ENCODE data around the gene TRIO. TPM values are rescaled to one million over a fixed set of nuclear protein-coding genes. Genes with fewer than 3 reads are reported as not detected.
A peak's percentile ranks its signal among the peaks of the same experiment; 100 is the strongest.

TRIO gene
- polyA plus RNA-seq, 1 donor from 2014 or later: 8.5 TPM

GRCh38 chr5:14242871-14243383 lies 99.8 kb downstream of the TRIO start:
- Mint-ChIP-seq H3K9me3 (no peaks in the 10 kb centered on the region), H3K27me3 (no peaks in the 10 kb centered on the region), H3K27ac (no peak overlapping the region), H3K4me3 (no peak overlapping the region), H3K36me3 (peaks cover 2% of the 10 kb centered on the region), H3K4me1 (peaks cover 36 to 74% (median 52%) of the 10 kb centered on the region in 3 donors)

GRCh38 chr5:14243766-14244165 lies 100.6 kb downstream of the TRIO start:
- H3K9me3 Mint-ChIP-seq: no peaks in the 10 kb centered on the region

GRCh38 chr5:14244721-14245120 lies 101.6 kb downstream of the TRIO start:
- H3K36me3 Mint-ChIP-seq: no peaks in the 10 kb centered on the region
- peak overlapping the region in 1 of 4 donors; percentile 63 for H3K4me3 Mint-ChIP-seq
- H3K9me3 Mint-ChIP-seq: no peaks in the 10 kb centered on the region
- H3K27ac Mint-ChIP-seq: peak overlapping the region in 1 of 3 donors; percentile 76
- H3K4me1 Mint-ChIP-seq: peaks cover 48 to 75% (median 57%) of the 10 kb centered on the region in 3 donors
- no peaks in the 10 kb centered on the region for H3K27me3 Mint-ChIP-seq

More at GRCh38 chr5:14243766-14244165, 100.6 kb downstream of the TRIO start:
- H3K4me1 Mint-ChIP-seq: peaks cover 42 to 74% (median 56%) of the 10 kb centered on the region in 3 donors
- H3K27ac Mint-ChIP-seq: peak overlapping the region in 1 of 3 donors; percentile 21
- no peaks in the 10 kb centered on the region for H3K36me3 Mint-ChIP-seq
- H3K4me3 Mint-ChIP-seq: no peak overlapping the region
- no peaks in the 10 kb centered on the region for H3K27me3 Mint-ChIP-seq

GRCh38 chr5:14245132-14245925 lies 102.2 kb downstream of the TRIO start:
- Mint-ChIP-seq H3K4me3 (peak overlapping the region in 1 of 4 donors; percentile 63), H3K36me3 (no peaks in the 10 kb centered on the region), H3K9me3 (no peaks in the 10 kb centered on the region), H3K4me1 (peaks cover 48 to 76% (median 57%) of the 10 kb centered on the region in 3 donors), H3K27me3 (no peaks in the 10 kb centered on the region), H3K27ac (peak overlapping the region in 2 of 3 donors; percentile 6 to 69)

GRCh38 chr5:14246350-14247053 lies 103.4 kb downstream of the TRIO start:
- Mint-ChIP-seq H3K27me3 (no peaks in the 10 kb centered on the region), H3K36me3 (no peaks in the 10 kb centered on the region), H3K4me3 (peak overlapping the region in 2 of 4 donors; percentile 57 to 90), H3K4me1 (peaks cover 48 to 77% (median 59%) of the 10 kb centered on the region in 3 donors), H3K27ac (no peak overlapping the region), H3K9me3 (no peaks in the 10 kb centered on the region)

- Mint-ChIP-seq H3K36me3 (no peaks in the 10 kb centered on the region), H3K9me3 (no peaks in the 10 kb centered on the region), H3K27me3 (no peaks in the 10 kb centered on the region), H3K4me3 (peak overlapping the region in 1 of 4 donors; percentile 90), H3K4me1 (peaks cover 54 to 80% (median 62%) of the 10 kb centered on the region in 3 donors), H3K27ac (peak overlapping the region in 1 of 3 donors; percentile 47)
These were observed 103.9 kb downstream of the TRIO start for GRCh38 chr5:14247054-14247386.

GRCh38 chr5:14249258-14250082 lies 106.3 kb downstream of the TRIO start:
- H3K27ac Mint-ChIP-seq: peak overlapping the region; percentile 3 to 89 (median 41)
- peaks cover 61 to 83% (median 65%) of the 10 kb centered on the region in 3 donors for H3K4me1 Mint-ChIP-seq
- peak overlapping the region in 2 of 4 donors; percentile 75 to 85 for H3K4me3 Mint-ChIP-seq
- no peaks in the 10 kb centered on the region for H3K36me3 Mint-ChIP-seq
- no peaks in the 10 kb centered on the region for H3K9me3 Mint-ChIP-seq
- no peaks in the 10 kb centered on the region for H3K27me3 Mint-ChIP-seq

GRCh38 chr5:14250084-14250695 lies 107.0 kb downstream of the TRIO start:
- peaks cover 59 to 78% (median 60%) of the 10 kb centered on the region in 3 donors for H3K4me1 Mint-ChIP-seq
- H3K36me3 Mint-ChIP-seq: no peaks in the 10 kb centered on the region
- peak overlapping the region in 2 of 4 donors; percentile 43 to 85 for H3K4me3 Mint-ChIP-seq
- H3K27ac Mint-ChIP-seq: peak overlapping the region in 2 of 3 donors; percentile 3 to 89
- no peaks in the 10 kb centered on the region for H3K9me3 Mint-ChIP-seq
- no peaks in the 10 kb centered on the region for H3K27me3 Mint-ChIP-seq

- Mint-ChIP-seq H3K36me3 (peaks cover 4% of the 10 kb centered on the region), H3K27me3 (no peaks in the 10 kb centered on the region), H3K9me3 (peaks cover 0 to 2% (median 0%) of the 10 kb centered on the region in 3 donors), H3K4me1 (peaks cover 56 to 73% (median 57%) of the 10 kb centered on the region in 3 donors), H3K4me3 (peak overlapping the region in 2 of 4 donors; percentile 67 to 85), H3K27ac (peak overlapping the region; percentile 3 to 89 (median 59))
These were observed 107.9 kb downstream of the TRIO start for GRCh38 chr5:14250748-14251701.

GRCh38 chr5:14251733-14252132 lies 108.6 kb downstream of the TRIO start:
- H3K4me1 Mint-ChIP-seq: peaks cover 57 to 75% (median 61%) of the 10 kb centered on the region in 3 donors

GRCh38 chr5:14252793-14253192 lies 109.7 kb downstream of the TRIO start:
- Mint-ChIP-seq H3K27me3 (no peaks in the 10 kb centered on the region), H3K36me3 (peaks cover 8% of the 10 kb centered on the region), H3K4me3 (peak overlapping the region in 1 of 4 donors; percentile 85), H3K27ac (peak overlapping the region; percentile 9 to 48 (median 29)), H3K4me1 (peaks cover 64 to 73% (median 64%) of the 10 kb centered on the region in 3 donors), H3K9me3 (peaks cover 0 to 4% (median 0%) of the 10 kb centered on the region in 3 donors)

More at GRCh38 chr5:14251733-14252132, 108.6 kb downstream of the TRIO start:
- H3K4me3 Mint-ChIP-seq: peak overlapping the region in 1 of 4 donors; percentile 85
- peak overlapping the region in 1 of 3 donors; percentile 29 for H3K27ac Mint-ChIP-seq
- no peaks in the 10 kb centered on the region for H3K27me3 Mint-ChIP-seq
- H3K9me3 Mint-ChIP-seq: peaks cover 0 to 4% (median 0%) of the 10 kb centered on the region in 3 donors
- H3K36me3 Mint-ChIP-seq: peaks cover 4% of the 10 kb centered on the region

- peak overlapping the region in 1 of 4 donors; percentile 17 for H3K4me3 Mint-ChIP-seq
- peaks cover 8% of the 10 kb centered on the region for H3K36me3 Mint-ChIP-seq
- peaks cover 0 to 4% (median 0%) of the 10 kb centered on the region in 3 donors for H3K9me3 Mint-ChIP-seq
- peaks cover 58 to 73% (median 63%) of the 10 kb centered on the region in 3 donors for H3K4me1 Mint-ChIP-seq
- no peaks in the 10 kb centered on the region for H3K27me3 Mint-ChIP-seq
- H3K27ac Mint-ChIP-seq: no peak overlapping the region
These were observed 111.5 kb downstream of the TRIO start for GRCh38 chr5:14254686-14255085.

Measured in IgD-negative memory B cell (primary cell).